Subcutaneous abdominal adipose tissue (tissue), 5 donors: ENCODE data around the gene CENPO.

Experiments used
- H3K27ac ChIP-seq: one replicate; pipeline ENCODE4 v1.7.0; 2013; ENCODE audit warnings: low read depth, mild to moderate bottlenecking, inconsistent platforms, low read length, moderate library complexity
- H3K27me3 ChIP-seq, 5 donors: one replicate each; pipeline ENCODE4 v1.7.0; 2013; ENCODE audit warnings: low read length in 5 of 5, inconsistent platforms in 1 of 5; ENCODE audit not compliant: control insufficient read depth in 5 of 5, insufficient read depth in 4 of 5
- H3K36me3 ChIP-seq, 5 donors: one replicate each; pipeline ENCODE4 v1.7.0; 2013; ENCODE audit warnings: low read length in 5 of 5; ENCODE audit not compliant: control insufficient read depth in 5 of 5, insufficient read depth in 5 of 5
- H3K4me1 ChIP-seq, 5 donors: one replicate each; pipeline ENCODE4 v1.7.0; 2013; ENCODE audit warnings: low read length in 5 of 5, mild to moderate bottlenecking in 3 of 5, moderate library complexity in 1 of 5; ENCODE audit not compliant: control insufficient read depth in 5 of 5, insufficient read depth in 5 of 5
- H3K4me3 ChIP-seq, 5 donors: one replicate each; pipeline ENCODE4 v1.7.0; 2013; ENCODE audit warnings: low read length in 5 of 5, low read depth in 1 of 5
- H3K9ac ChIP-seq, 5 donors: one replicate each; pipeline ENCODE4 v1.7.0; 2013; ENCODE audit warnings: low read length in 5 of 5, mild to moderate bottlenecking in 4 of 5, moderate library complexity in 3 of 5
- H3K9me3 ChIP-seq, 5 donors: one replicate each; pipeline ENCODE4 v1.7.0; 2013; ENCODE audit warnings: low read length in 5 of 5; ENCODE audit not compliant: control insufficient read depth in 5 of 5
- donor health status: healthy.
- donor health status: healthy.
- donor health status: healthy.
- donor health status: healthy.
- donor health status: healthy.

CENPO gene

GRCh38 chr2:24821433-24821891, 28.2 kb downstream of the CENPO start:
- Histone ChIP-seq H3K27me3 (no peaks in the 10 kb centered on the region), H3K9ac (no peak overlapping the region), H3K27ac (no peak overlapping the region), H3K9me3 (no peaks in the 10 kb centered on the region), H3K36me3 (peaks cover 0 to 62% (median 54%) of the 10 kb centered on the region in 5 donors), H3K4me1 (peaks cover 0 to 1% (median 0%) of the 10 kb centered on the region in 5 donors), H3K4me3 (no peak overlapping the region)

- Histone ChIP-seq H3K27ac (no peak overlapping the region), H3K36me3 (peaks cover 0 to 57% (median 51%) of the 10 kb centered on the region in 5 donors), H3K9ac (no peak overlapping the region)
Measured at GRCh38 chr2:24822049-24822706, 29.0 kb downstream of the CENPO start.

DNA sequence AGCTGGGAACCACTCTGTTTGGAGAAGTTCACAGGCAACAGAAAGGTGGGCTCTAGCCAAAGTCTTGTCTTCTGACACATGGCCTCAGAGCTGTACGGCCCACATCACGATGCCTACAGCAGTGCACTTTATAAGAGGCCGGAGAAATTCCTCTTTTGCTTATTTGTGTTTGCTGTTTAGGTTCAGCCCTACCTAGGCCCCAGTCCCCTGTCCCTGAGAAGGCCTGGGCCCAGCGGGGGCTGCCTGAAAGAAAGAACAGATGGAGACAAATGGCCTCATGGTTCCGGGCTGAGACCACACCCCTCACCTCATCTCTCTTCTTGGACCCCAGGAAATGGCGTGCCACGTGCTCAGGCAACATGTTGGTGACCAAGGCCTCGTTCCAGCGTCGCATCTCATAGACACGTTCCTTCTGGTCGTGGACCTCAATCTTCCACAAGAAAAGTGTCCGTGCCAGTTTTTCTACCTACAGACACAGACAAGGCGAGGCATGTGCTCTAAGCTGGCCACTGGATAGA, 30.9 kb downstream of the CENPO start:
- H3K36me3 ChIP-seq = peaks cover 0 to 49% (median 46%) of the 10 kb centered on the region in 5 donors
- H3K4me3 ChIP-seq = no peak overlapping the region

More at GRCh38 chr2:24822049-24822706, 29.0 kb downstream of the CENPO start:
- H3K27me3 ChIP-seq = no peaks in the 10 kb centered on the region
- H3K9me3 ChIP-seq = no peaks in the 10 kb centered on the region
- no peak overlapping the region for H3K4me3 ChIP-seq
- H3K4me1 ChIP-seq = peaks cover 0 to 8% (median 0%) of the 10 kb centered on the region in 5 donors

DNA sequence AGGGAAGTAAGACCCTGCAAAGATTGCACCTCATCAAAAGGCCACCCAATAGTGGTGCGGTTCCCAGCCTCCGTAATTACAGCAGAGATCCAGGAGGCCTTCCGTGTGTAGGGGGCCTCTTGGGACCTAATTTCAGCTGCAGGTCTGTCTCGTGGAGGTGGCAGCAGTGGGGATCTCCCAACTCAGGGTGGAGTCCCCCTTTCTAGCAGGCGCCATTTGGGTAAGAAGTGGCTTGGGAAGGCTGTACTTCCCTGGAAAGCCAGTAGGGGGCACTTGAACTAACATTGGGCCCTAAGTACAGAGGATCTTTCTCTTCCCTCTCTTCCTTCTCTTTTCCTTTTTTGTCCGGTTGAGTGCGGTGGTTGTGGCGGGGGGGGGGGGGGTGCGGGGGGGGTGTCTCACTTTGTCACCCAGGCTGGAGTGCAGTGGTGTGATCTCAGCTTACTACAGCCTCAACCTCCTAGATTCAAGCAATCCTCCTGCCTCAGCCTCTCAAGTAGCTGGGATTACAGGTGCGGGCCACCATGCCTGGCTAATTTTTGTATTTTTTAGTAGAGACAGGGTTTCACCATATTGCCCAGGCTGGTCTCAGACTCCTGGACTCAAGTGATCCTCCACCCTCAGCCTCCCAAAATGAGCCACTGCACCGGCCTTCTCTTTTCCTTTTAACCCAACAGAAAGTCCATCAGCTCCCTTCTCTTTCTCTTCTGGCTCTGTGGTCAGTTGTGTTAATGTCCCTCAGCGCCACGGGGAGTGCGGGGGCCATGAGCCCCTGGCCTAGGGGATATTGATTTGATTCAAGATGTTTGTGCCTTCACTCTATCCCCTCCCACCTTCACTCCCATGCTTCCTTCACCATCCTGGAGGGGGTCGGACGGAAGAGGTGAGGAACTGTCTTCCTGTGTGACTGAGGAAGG, 32.0 kb downstream of the CENPO start:
- H3K36me3 ChIP-seq = peaks cover 0 to 42% (median 36%) of the 10 kb centered on the region in 5 donors
- H3K9ac ChIP-seq = no peak overlapping the region
- peaks cover 0 to 19% (median 0%) of the 10 kb centered on the region in 5 donors for H3K4me1 ChIP-seq
- H3K27me3 ChIP-seq = no peaks in the 10 kb centered on the region
- H3K27ac ChIP-seq = no peak overlapping the region
- H3K4me3 ChIP-seq = no peak overlapping the region
- H3K9me3 ChIP-seq = no peaks in the 10 kb centered on the region

More for the DNA sequence above, 30.9 kb downstream of the CENPO start:
- H3K9ac ChIP-seq = no peak overlapping the region
- H3K27ac ChIP-seq = no peak overlapping the region
- no peaks in the 10 kb centered on the region for H3K27me3 ChIP-seq
- H3K9me3 ChIP-seq = no peaks in the 10 kb centered on the region
- H3K4me1 ChIP-seq = peaks cover 0 to 19% (median 0%) of the 10 kb centered on the region in 5 donors

- Histone ChIP-seq H3K4me1 (peaks cover 0 to 19% (median 0%) of the 10 kb centered on the region in 5 donors), H3K9ac (no peak overlapping the region), H3K9me3 (no peaks in the 10 kb centered on the region), H3K36me3 (peaks cover 0 to 40% (median 33%) of the 10 kb centered on the region in 5 donors), H3K27me3 (no peaks in the 10 kb centered on the region), H3K27ac (no peak overlapping the region), H3K4me3 (no peak overlapping the region)
Measured at GRCh38 chr2:24825883-24826772, 32.9 kb downstream of the CENPO start.

DNA sequence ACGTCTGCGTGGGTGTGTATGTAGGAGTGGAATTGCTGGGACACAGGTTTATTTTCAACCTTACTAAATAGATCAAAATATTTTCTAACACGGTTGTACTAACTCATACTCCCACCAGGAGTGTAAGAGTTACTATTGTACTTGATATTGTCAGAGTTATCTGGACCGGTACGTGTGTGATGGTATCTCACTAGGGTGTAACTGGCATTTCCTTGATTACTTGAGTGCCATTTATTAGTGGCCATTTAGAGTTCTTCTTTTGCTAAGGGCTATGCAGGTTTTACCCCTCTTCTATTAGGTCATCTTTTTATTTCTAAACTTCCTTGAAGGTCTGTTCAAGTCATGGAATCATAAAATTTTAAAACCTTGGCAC, 33.5 kb downstream of the CENPO start:
- Histone ChIP-seq H3K4me3 (no peak overlapping the region), H3K9me3 (no peaks in the 10 kb centered on the region), H3K4me1 (peaks cover 0 to 19% (median 0%) of the 10 kb centered on the region in 5 donors), H3K27ac (no peak overlapping the region), H3K36me3 (peaks cover 0 to 34% (median 29%) of the 10 kb centered on the region in 5 donors), H3K9ac (no peak overlapping the region), H3K27me3 (no peaks in the 10 kb centered on the region)

DNA sequence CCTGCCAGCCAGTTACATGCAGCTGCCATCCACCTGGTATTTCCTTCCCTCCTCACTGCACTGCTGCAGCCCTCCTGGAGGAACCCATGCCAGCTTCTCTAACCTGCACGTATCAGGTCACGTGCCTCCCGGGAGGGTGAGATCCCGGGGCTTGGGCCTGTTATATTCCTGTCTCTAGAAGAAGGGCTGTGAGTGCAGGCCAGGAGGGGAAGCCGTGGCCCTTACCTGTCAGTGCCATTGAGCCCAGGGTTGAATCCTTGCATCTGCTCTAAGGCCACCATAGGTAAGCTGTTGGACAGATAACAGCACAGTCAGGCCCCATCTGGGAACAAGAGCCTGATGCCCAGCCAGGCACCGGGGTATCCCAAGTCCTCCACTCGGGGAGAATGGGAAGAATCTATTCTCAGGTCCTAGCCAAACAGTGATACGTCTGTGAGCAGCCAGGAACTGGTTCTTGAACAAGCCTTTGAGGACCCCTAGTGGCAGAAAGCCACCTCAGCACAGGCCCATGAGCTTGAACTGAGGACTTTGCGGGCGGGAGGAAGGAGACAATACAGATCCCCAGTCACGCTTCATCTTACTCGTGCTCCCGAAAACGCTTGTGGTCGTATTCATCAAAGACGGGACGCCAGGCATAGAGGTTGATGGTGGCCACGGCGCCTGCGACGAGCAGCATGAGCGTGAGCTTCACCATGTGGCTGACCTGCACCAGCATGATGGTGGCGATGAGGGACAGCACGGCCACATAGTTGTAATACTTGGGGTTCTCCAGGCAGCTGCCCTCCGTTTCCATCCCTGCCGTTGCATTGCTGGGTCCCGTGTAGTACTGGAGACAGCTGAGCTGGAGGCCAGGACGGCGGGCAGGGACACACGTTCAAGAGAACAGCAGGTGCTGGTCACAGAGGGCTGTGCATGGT, 34.4 kb downstream of the CENPO start:
- Histone ChIP-seq H3K9me3 (no peaks in the 10 kb centered on the region), H3K27ac (no peak overlapping the region), H3K9ac (no peak overlapping the region), H3K4me3 (no peak overlapping the region), H3K27me3 (no peaks in the 10 kb centered on the region), H3K4me1 (peaks cover 0 to 19% (median 0%) of the 10 kb centered on the region in 5 donors), H3K36me3 (peaks cover 0 to 27% (median 23%) of the 10 kb centered on the region in 5 donors)

GRCh38 chr2:24828238-24828996, 35.2 kb downstream of the CENPO start:
- Histone ChIP-seq H3K27ac (no peak overlapping the region), H3K27me3 (no peaks in the 10 kb centered on the region), H3K4me1 (peaks cover 0 to 19% (median 0%) of the 10 kb centered on the region in 5 donors), H3K4me3 (no peak overlapping the region), H3K9ac (no peak overlapping the region), H3K9me3 (no peaks in the 10 kb centered on the region), H3K36me3 (peaks cover 0 to 25% (median 20%) of the 10 kb centered on the region in 5 donors)
